HepG2 (cell line): Measurements from ENCODE around the gene TMEM144. TPM values are rescaled to one million over a fixed set of nuclear protein-coding genes. Genes with fewer than 3 reads are reported as not detected.
A peak's percentile ranks its signal among the peaks of the same experiment; 100 is the strongest.

Experiments
- HMG20B ChIP-seq: conservative IDR thresholded peaks from 2 replicates; pipeline ENCODE4 v1.6.1; 2016; ENCODE audit warnings: missing genetic modification reagents, missing compliant biosample characterization
- MTA3 ChIP-seq: sonication (generic); formaldehyde crosslinking; IDR thresholded peaks from 2 replicates; pipeline ENCODE4 v1.4.0; 2020; ENCODE audit warnings: missing genetic modification reagents
- NCOA5 ChIP-seq: sonication (generic); formaldehyde crosslinking; IDR thresholded peaks from 2 replicates; pipeline ENCODE4 v1.4.0; 2020; ENCODE audit warnings: missing genetic modification reagents
- NKX3-1 ChIP-seq: sonication (generic); formaldehyde crosslinking; IDR thresholded peaks from 2 replicates; pipeline ENCODE4 v1.5.0; 2020; ENCODE audit warnings: missing genetic modification reagents
- RFXANK ChIP-seq: IDR thresholded peaks from 2 replicates; pipeline ENCODE4 v1.6.1; 2016
- SIN3B ChIP-seq: fragments of 150-350 bp; IDR thresholded peaks from 2 replicates; pipeline ENCODE4 v1.6.1; 2014; ENCODE audit warnings: low read length
- ZNF142 ChIP-seq: sonication (generic); formaldehyde crosslinking; IDR thresholded peaks from 2 replicates; pipeline ENCODE4 v1.4.0; 2020; ENCODE audit warnings: missing genetic modification reagents
- ZNF263 ChIP-seq: sonication (generic); formaldehyde crosslinking; IDR thresholded peaks from 2 replicates; pipeline ENCODE4 v1.4.0; 2020; ENCODE audit warnings: missing genetic modification reagents
- polyA plus RNA-seq, 8 experiments: library from polyadenylated mRNA; depleted of rRNA in 3 of 8; stranded (reverse) in 7 of 8; unstranded in 1 of 8; fragments of >200 nt; fragmentation: Illumina TruSeq in 4 of 8; extraction: Trizol in 4 of 8; gene quantifications; 2 replicates each; pipeline versions ENCODE4 v1.2.1 to v1.2.3, GENCODE V29; 2011 to 2016; ENCODE audit warnings: low read depth in 4 of 8, missing spikeins in 1 of 8, mixed read lengths in 1 of 8; ENCODE audit not compliant: insufficient read depth in 1 of 8
- total RNA-seq, 5 experiments: library from RNA; depleted of rRNA; stranded (reverse); fragments of >200 nt; fragmentation: Illumina TruSeq; extraction: Trizol; gene quantifications; 2 replicates each; pipeline ENCODE4 v1.2.3, GENCODE V29; 2016; ENCODE audit warnings: low read depth in 1 of 5
- TF ChIP-seq, protein P1 (sequence below), 2 experiments: fragments of 450-650 bp in 1 of 2; sonication (generic) in 1 of 2; formaldehyde crosslinking in 1 of 2; IDR thresholded peaks; 2 replicates each; pipeline versions ENCODE4 v1.6.1 to v1.8.0; 2016 to 2022; ENCODE audit warnings: antibody characterized with exemption in 1 of 2, mild to moderate bottlenecking in 1 of 2, missing genetic modification reagents in 1 of 2
- TF ChIP-seq, protein P2 (sequence below): sonication (generic); formaldehyde crosslinking; IDR thresholded peaks from 2 replicates; pipeline ENCODE4 v1.5.0; 2020; ENCODE audit warnings: mild to moderate bottlenecking, missing genetic modification reagents

Gene TMEM144
- total and polyA plus RNA-seq, 2 of the 13 experiments (the other 11 are each of a cell fraction or from before 2014, with no cell fraction given) = 10.9 to 12.3 TPM

GRCh38 chr4:158170691-158171561, 39.4 kb upstream of the TMEM144 start (continued):
- TF ChIP-seq HMG20B (CRISPR knock-in tag) = no peak
- no peak for TF ChIP-seq MTA3 (CRISPR knock-in tag)
- TF ChIP-seq RFXANK (CRISPR knock-in tag) = 0 out of 2 replicates have a peak, but pooled peaks have one; percentile 15
- 0 out of 2 replicates have a peak, but pooled peaks have one; percentile 43 for TF ChIP-seq NKX3-1
- no peak for TF ChIP-seq NCOA5 (CRISPR knock-in tag)
- TF ChIP-seq, protein P1, sequence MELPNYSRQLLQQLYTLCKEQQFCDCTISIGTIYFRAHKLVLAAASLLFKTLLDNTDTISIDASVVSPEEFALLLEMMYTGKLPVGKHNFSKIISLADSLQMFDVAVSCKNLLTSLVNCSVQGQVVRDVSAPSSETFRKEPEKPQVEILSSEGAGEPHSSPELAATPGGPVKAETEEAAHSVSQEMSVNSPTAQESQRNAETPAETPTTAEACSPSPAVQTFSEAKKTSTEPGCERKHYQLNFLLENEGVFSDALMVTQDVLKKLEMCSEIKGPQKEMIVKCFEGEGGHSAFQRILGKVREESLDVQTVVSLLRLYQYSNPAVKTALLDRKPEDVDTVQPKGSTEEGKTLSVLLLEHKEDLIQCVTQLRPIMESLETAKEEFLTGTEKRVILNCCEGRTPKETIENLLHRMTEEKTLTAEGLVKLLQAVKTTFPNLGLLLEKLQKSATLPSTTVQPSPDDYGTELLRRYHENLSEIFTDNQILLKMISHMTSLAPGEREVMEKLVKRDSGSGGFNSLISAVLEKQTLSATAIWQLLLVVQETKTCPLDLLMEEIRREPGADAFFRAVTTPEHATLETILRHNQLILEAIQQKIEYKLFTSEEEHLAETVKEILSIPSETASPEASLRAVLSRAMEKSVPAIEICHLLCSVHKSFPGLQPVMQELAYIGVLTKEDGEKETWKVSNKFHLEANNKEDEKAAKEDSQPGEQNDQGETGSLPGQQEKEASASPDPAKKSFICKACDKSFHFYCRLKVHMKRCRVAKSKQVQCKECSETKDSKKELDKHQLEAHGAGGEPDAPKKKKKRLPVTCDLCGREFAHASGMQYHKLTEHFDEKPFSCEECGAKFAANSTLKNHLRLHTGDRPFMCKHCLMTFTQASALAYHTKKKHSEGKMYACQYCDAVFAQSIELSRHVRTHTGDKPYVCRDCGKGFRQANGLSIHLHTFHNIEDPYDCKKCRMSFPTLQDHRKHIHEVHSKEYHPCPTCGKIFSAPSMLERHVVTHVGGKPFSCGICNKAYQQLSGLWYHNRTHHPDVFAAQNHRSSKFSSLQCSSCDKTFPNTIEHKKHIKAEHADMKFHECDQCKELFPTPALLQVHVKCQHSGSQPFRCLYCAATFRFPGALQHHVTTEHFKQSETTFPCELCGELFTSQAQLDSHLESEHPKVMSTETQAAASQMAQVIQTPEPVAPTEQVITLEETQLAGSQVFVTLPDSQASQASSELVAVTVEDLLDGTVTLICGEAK (IDR thresholded peaks at IDR 0.05) = no peak
- TF ChIP-seq, protein P1 (CRISPR knock-in tag; IDR thresholded peaks at IDR 0.05) = 0 out of 2 replicates have a peak, but pooled peaks have one; percentile 56
- TF ChIP-seq ZNF263 = 0 out of 2 replicates have a peak, but pooled peaks have one; percentile 34
- no peak for TF ChIP-seq SIN3B
- TF ChIP-seq, protein P2, sequence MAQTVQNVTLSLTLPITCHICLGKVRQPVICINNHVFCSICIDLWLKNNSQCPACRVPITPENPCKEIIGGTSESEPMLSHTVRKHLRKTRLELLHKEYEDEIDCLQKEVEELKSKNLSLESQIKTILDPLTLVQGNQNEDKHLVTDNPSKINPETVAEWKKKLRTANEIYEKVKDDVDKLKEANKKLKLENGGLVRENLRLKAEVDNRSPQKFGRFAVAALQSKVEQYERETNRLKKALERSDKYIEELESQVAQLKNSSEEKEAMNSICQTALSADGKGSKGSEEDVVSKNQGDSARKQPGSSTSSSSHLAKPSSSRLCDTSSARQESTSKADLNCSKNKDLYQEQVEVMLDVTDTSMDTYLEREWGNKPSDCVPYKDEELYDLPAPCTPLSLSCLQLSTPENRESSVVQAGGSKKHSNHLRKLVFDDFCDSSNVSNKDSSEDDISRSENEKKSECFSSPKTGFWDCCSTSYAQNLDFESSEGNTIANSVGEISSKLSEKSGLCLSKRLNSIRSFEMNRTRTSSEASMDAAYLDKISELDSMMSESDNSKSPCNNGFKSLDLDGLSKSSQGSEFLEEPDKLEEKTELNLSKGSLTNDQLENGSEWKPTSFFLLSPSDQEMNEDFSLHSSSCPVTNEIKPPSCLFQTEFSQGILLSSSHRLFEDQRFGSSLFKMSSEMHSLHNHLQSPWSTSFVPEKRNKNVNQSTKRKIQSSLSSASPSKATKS (CRISPR knock-in tag) = no peak
- 0 out of 2 replicates have a peak, but pooled peaks have one; percentile 5 for TF ChIP-seq ZNF142 (CRISPR knock-in tag)
